ENCODE data around the gene MYO1F.

MYO1F gene

GRCh38 chr19:8526345-8527091 lies 50.7 kb downstream of the MYO1F start:
- Histone ChIP-seq H3K4me2 (ENCODE audit: insufficient read depth, low read length) (no peak overlapping the region), H3K36me3 (ENCODE audit: insufficient read depth, low read length) (no peaks in the 10 kb centered on the region), H3K27me3 (ENCODE audit: insufficient read depth, low read length, poor library complexity) (no peaks in the 10 kb centered on the region), H3K9me3 (ENCODE audit: insufficient read depth, low read length, severe bottlenecking) (no peaks in the 10 kb centered on the region), H4K20me1 (ENCODE audit: insufficient read depth, low read length) (no peaks in the 10 kb centered on the region), H3K4me3 (ENCODE audit: low read depth in 1 of 2, low read length in 2 of 2) (no peak overlapping the region), H3K9ac (ENCODE audit: low read depth, low read length) (no peak overlapping the region), H3K4me1 (ENCODE audit: insufficient read depth, low read length) (no peaks in the 10 kb centered on the region), H3K27ac (ENCODE audit: low read length) (no peak overlapping the region), H3K79me2 (ENCODE audit: insufficient read depth, low read length) (no peaks in the 10 kb centered on the region), H2AFZ (ENCODE audit: low read depth, low read length) (no peak overlapping the region)
- TF ChIP-seq EZH2 (IDR thresholded peaks at IDR 0.05; ENCODE audit: borderline replicate concordance, low read depth, low read length, severe bottlenecking): no peak
- TF ChIP-seq, protein P1, sequence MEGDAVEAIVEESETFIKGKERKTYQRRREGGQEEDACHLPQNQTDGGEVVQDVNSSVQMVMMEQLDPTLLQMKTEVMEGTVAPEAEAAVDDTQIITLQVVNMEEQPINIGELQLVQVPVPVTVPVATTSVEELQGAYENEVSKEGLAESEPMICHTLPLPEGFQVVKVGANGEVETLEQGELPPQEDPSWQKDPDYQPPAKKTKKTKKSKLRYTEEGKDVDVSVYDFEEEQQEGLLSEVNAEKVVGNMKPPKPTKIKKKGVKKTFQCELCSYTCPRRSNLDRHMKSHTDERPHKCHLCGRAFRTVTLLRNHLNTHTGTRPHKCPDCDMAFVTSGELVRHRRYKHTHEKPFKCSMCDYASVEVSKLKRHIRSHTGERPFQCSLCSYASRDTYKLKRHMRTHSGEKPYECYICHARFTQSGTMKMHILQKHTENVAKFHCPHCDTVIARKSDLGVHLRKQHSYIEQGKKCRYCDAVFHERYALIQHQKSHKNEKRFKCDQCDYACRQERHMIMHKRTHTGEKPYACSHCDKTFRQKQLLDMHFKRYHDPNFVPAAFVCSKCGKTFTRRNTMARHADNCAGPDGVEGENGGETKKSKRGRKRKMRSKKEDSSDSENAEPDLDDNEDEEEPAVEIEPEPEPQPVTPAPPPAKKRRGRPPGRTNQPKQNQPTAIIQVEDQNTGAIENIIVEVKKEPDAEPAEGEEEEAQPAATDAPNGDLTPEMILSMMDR (IDR thresholded peaks at IDR 0.05; ENCODE audit: borderline replicate concordance, extremely low read depth, low read length, poor library complexity, severe bottlenecking): no peak
- ATAC-seq (ENCODE audit: insufficient read depth, low read depth) (no peak), DNase-seq (no peak)

GRCh38 chr19:8525401-8525684 lies 51.9 kb downstream of the MYO1F start:
- Histone ChIP-seq H3K4me2 (ENCODE audit: insufficient read depth, low read length) (no peak overlapping the region), H3K9ac (ENCODE audit: low read depth, low read length) (no peak overlapping the region), H3K27me3 (ENCODE audit: insufficient read depth, low read length, poor library complexity) (no peaks in the 10 kb centered on the region), H4K20me1 (ENCODE audit: insufficient read depth, low read length) (no peaks in the 10 kb centered on the region), H3K36me3 (ENCODE audit: insufficient read depth, low read length) (no peaks in the 10 kb centered on the region), H3K27ac (ENCODE audit: low read length) (no peak overlapping the region), H3K9me3 (ENCODE audit: insufficient read depth, low read length, severe bottlenecking) (no peaks in the 10 kb centered on the region), H3K4me1 (ENCODE audit: insufficient read depth, low read length) (no peaks in the 10 kb centered on the region), H3K79me2 (ENCODE audit: insufficient read depth, low read length) (no peaks in the 10 kb centered on the region), H2AFZ (ENCODE audit: low read depth, low read length) (no peak overlapping the region), H3K4me3 (ENCODE audit: low read depth in 1 of 2, low read length in 2 of 2) (no peak overlapping the region)
- no peak for ATAC-seq (ENCODE audit: insufficient read depth, low read depth)
- no peak for TF ChIP-seq EZH2 (IDR thresholded peaks at IDR 0.05; ENCODE audit: borderline replicate concordance, low read depth, low read length, severe bottlenecking)
- TF ChIP-seq, protein P1 (IDR thresholded peaks at IDR 0.05; ENCODE audit: borderline replicate concordance, extremely low read depth, low read length, poor library complexity, severe bottlenecking): no peak
- DNase-seq: no peak

DNA sequence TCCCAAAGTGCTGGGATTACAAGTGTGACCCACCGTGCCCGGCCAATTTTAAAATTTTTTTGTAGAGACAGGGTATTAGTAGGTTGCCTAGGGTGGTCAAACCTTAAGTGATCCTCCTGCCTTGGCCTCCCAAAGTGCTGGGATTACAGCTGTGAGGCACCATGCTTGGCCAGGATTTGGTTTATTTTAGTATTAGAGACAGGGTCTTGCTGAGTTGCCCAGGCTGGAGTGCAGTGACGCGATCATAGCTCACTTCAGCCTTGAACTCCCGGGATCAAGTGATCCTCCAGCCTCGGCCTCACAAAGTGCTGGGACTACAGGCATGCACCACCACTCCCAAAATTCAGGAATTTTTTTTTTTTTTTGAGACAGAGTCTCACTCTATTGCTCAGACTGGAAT lies 57.9 kb downstream of the MYO1F start:
- TF ChIP-seq EZH2 (IDR thresholded peaks at IDR 0.05; ENCODE audit: borderline replicate concordance, low read depth, low read length, severe bottlenecking): no peak
- TF ChIP-seq, protein P1 (IDR thresholded peaks at IDR 0.05; ENCODE audit: borderline replicate concordance, extremely low read depth, low read length, poor library complexity, severe bottlenecking): no peak
- no peaks in the 10 kb centered on the region for H4K20me1 ChIP-seq (ENCODE audit: insufficient read depth, low read length)
- no peaks in the 10 kb centered on the region for H3K27me3 ChIP-seq (ENCODE audit: insufficient read depth, low read length, poor library complexity)
- peaks cover 23% of the 10 kb centered on the region for H3K4me1 ChIP-seq (ENCODE audit: insufficient read depth, low read length)
- no peaks in the 10 kb centered on the region for H3K9me3 ChIP-seq (ENCODE audit: insufficient read depth, low read length, severe bottlenecking)
- no peak overlapping the region for H3K27ac ChIP-seq (ENCODE audit: low read length)
- H3K36me3 ChIP-seq (ENCODE audit: insufficient read depth, low read length): no peaks in the 10 kb centered on the region
- H3K79me2 ChIP-seq (ENCODE audit: insufficient read depth, low read length): no peaks in the 10 kb centered on the region
- no peak overlapping the region for H3K4me3 ChIP-seq (ENCODE audit: low read depth in 1 of 2, low read length in 2 of 2)
- ATAC-seq (ENCODE audit: insufficient read depth, low read depth) (no peak), DNase-seq (no peak)
- no peak overlapping the region for H3K4me2 ChIP-seq (ENCODE audit: insufficient read depth, low read length)
- H3K9ac ChIP-seq (ENCODE audit: low read depth, low read length): no peak overlapping the region
- H2AFZ ChIP-seq (ENCODE audit: low read depth, low read length): no peak overlapping the region

All from DND-41 (cell line).